Epithelial cell of esophagus (primary cell): ENCODE data around the gene IFT43.
A peak's percentile ranks its signal among the peaks of the same experiment; 100 is the strongest.

Source experiments
- DNase-seq: peaks from one replicate; pipeline ENCODE4 v3.0.0; 2010; ENCODE audit warnings: low read depth
- H3K4me3 ChIP-seq: 2 replicates; pipeline ENCODE4 v1.5.1; 2011; ENCODE audit warnings: mild to moderate bottlenecking, low read length, control low read depth
- CTCF ChIP-seq: IDR thresholded peaks from 2 replicates; pipeline ENCODE4 v1.5.1; 2011; ENCODE audit warnings: low read depth, mild to moderate bottlenecking, low read length, control low read depth, inconsistent platforms; ENCODE audit not compliant: insufficient read depth; ENCODE audit errors: missing control alignments

Gene IFT43

GRCh38 chr14:75970989-75971388, 14.6 kb upstream of the IFT43 start:
- DNase-seq, result no peak
- no peak for TF ChIP-seq CTCF
- no peak overlapping the region for H3K4me3 ChIP-seq

GRCh38 chr14:75971509-75971908, 14.1 kb upstream of the IFT43 start:
- no peak for DNase-seq
- no peak for TF ChIP-seq CTCF
- no peak overlapping the region for H3K4me3 ChIP-seq

GRCh38 chr14:75972801-75973421, 12.7 kb upstream of the IFT43 start:
- DNase-seq, result no peak
- no peak for TF ChIP-seq CTCF
- no peak overlapping the region for H3K4me3 ChIP-seq

GRCh38 chr14:75976826-75977581, 8.6 kb upstream of the IFT43 start:
- H3K4me3 ChIP-seq, result no peak overlapping the region
- TF ChIP-seq CTCF, result no peak
- DNase-seq, result no peak

- H3K4me3 ChIP-seq, result no peak overlapping the region
- no peak for TF ChIP-seq CTCF
- peak; percentile 29 for DNase-seq
These were observed 8.0 kb upstream of the IFT43 start for GRCh38 chr14:75977582-75977943.

GRCh38 chr14:75978249-75978731, 7.3 kb upstream of the IFT43 start:
- H3K4me3 ChIP-seq, result no peak overlapping the region
- no peak for TF ChIP-seq CTCF
- peak; percentile 23 for DNase-seq
